ENCODE measurements around the gene ABCC6. TPM values are rescaled to one million over a fixed set of nuclear protein-coding genes. Genes with fewer than 3 reads are reported as not detected.
"Not testable (repeated sequence)": the region's sequence is repeated elsewhere in the genome, so short reads cannot be mapped to it uniquely, and the experiment has no call there.

Gene ABCC6
- total RNA-seq, 1 donor from 2014 or later = 5.9 TPM

DNA sequence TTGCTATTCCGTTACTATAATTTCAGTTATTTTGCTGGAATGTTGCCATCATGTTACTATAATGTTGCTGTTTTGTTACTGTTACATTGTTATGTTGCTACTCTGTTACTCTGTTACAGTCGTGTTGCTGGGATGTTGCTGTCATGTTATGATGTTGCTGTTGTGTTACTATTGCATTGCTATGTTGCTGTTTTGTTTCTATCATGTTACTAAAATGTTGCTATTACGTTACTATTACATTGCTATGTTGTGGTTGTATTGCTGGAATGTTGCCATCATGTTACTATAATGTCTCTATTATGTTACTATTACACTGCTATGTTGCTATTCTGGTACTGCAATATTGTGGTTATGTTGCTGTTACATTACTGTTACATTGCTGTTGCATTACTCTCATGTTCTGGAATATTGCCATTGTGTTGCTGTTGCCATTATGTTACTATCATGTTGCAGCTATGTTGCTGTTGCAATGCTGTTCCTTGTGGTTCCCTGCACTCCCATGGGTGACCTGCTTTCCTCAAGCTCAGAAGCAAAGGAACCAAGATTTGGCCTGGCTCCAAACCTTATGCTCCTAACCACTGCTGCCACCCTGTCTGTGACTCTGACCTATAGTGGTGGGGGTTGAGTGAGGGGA is 64.4 kb downstream of the ABCC6 start:
- TF ChIP-seq, protein P1, sequence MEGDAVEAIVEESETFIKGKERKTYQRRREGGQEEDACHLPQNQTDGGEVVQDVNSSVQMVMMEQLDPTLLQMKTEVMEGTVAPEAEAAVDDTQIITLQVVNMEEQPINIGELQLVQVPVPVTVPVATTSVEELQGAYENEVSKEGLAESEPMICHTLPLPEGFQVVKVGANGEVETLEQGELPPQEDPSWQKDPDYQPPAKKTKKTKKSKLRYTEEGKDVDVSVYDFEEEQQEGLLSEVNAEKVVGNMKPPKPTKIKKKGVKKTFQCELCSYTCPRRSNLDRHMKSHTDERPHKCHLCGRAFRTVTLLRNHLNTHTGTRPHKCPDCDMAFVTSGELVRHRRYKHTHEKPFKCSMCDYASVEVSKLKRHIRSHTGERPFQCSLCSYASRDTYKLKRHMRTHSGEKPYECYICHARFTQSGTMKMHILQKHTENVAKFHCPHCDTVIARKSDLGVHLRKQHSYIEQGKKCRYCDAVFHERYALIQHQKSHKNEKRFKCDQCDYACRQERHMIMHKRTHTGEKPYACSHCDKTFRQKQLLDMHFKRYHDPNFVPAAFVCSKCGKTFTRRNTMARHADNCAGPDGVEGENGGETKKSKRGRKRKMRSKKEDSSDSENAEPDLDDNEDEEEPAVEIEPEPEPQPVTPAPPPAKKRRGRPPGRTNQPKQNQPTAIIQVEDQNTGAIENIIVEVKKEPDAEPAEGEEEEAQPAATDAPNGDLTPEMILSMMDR (conservative IDR thresholded peaks at IDR 0.05) = no peak
- Mint-ChIP-seq H3K9me3 (peaks cover 8% of the 10 kb centered on the region), H3K4me1 (ENCODE audit: unreplicated experiment) (no peaks in the 10 kb centered on the region), H3K27ac (no peak overlapping the region), H3K4me3 (no peak overlapping the region), H3K36me3 (no peaks in the 10 kb centered on the region), H3K27me3 (no peaks in the 10 kb centered on the region)
- DNase-seq (ENCODE audit: extremely low spot score, unreplicated experiment) = no peak

DNA sequence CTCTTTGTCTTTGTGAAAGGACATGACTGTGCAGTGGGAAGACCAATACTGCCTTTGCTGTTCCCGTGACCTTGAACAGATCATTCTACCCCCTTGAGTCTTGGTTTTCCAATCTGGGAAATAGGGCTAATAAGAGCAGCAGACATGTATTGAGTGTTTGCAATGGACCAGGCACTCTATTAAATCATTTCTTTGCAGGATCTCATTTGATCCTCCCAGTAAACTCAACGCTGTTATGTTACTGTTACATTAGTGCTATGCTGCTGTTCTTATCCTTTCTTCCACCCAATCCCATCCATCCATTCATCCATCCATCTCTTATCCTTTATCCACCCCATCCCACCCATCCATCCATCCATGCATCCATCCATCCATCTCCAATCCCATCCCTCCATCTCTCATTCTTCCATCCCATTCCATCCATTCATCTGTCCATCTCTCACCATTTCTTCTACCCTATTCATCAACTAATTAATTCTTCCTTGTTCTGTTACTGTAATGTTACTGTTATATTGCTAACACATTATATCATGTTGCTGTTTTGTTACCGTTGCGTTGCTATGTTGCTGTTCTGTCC is 65.1 kb downstream of the ABCC6 start:
- no peak for DNase-seq (ENCODE audit: extremely low spot score, unreplicated experiment)
- TF ChIP-seq, protein P1 (conservative IDR thresholded peaks at IDR 0.05) = no peak
- H3K36me3 Mint-ChIP-seq = no peaks in the 10 kb centered on the region
- H3K27me3 Mint-ChIP-seq = no peaks in the 10 kb centered on the region
- H3K4me1 Mint-ChIP-seq (ENCODE audit: unreplicated experiment) = no peaks in the 10 kb centered on the region
- peaks cover 8% of the 10 kb centered on the region for H3K9me3 Mint-ChIP-seq
- no peak overlapping the region for H3K27ac Mint-ChIP-seq
- H3K4me3 Mint-ChIP-seq = no peak overlapping the region

DNA sequence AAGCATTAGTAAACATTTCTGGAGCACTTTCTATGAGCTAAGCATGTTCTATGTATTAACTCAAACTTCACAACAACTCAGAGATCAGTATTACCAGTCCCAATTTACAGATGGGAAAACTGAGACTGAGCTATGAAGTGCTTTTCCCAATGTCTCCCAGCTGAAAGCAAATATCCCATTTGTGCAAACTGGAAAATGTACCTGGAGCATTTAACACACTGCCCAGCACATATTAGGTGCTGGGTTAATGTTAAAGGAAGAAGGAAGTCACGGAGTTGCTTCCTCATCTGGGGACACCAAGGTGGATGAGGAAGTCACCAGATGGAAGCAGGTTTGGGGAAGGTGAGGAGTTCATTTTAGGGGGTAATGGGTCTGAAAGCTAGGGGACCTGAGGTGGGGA is 66.1 kb downstream of the ABCC6 start:
- no peaks in the 10 kb centered on the region for H3K27me3 Mint-ChIP-seq
- no peaks in the 10 kb centered on the region for H3K36me3 Mint-ChIP-seq
- TF ChIP-seq, protein P1 (conservative IDR thresholded peaks at IDR 0.05) = no peak
- no peak for DNase-seq (ENCODE audit: extremely low spot score, unreplicated experiment)
- H3K4me3 Mint-ChIP-seq = no peak overlapping the region
- no peaks in the 10 kb centered on the region for H3K4me1 Mint-ChIP-seq (ENCODE audit: unreplicated experiment)
- H3K9me3 Mint-ChIP-seq = peaks cover 8% of the 10 kb centered on the region
- H3K27ac Mint-ChIP-seq = no peak overlapping the region

DNA sequence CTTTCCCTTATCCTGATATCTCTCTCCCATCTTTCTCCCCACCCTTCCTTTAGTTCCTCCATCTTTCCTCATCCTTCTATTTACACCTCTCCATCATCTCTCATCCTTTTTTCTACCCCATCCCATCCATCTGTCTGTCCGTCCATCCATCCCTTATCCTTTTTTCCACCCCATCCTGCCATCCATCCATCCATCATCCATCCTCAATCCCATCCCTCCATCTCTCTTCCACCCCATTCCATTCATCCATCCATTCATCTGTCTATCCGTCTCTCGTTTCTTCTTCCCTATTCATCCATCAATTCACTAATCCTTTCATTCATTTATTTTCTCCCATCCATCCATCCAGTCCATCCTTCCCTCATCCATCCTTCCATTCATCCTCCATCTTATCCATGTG is 68.1 kb downstream of the ABCC6 start:
- Mint-ChIP-seq H3K36me3 (no peaks in the 10 kb centered on the region), H3K4me3 (no peak overlapping the region), H3K4me1 (ENCODE audit: unreplicated experiment) (no peaks in the 10 kb centered on the region), H3K27me3 (no peaks in the 10 kb centered on the region), H3K9me3 (peaks cover 8% of the 10 kb centered on the region), H3K27ac (no peak overlapping the region)
- no peak for DNase-seq (ENCODE audit: extremely low spot score, unreplicated experiment)
- TF ChIP-seq, protein P1 (conservative IDR thresholded peaks at IDR 0.05) = no peak

DNA sequence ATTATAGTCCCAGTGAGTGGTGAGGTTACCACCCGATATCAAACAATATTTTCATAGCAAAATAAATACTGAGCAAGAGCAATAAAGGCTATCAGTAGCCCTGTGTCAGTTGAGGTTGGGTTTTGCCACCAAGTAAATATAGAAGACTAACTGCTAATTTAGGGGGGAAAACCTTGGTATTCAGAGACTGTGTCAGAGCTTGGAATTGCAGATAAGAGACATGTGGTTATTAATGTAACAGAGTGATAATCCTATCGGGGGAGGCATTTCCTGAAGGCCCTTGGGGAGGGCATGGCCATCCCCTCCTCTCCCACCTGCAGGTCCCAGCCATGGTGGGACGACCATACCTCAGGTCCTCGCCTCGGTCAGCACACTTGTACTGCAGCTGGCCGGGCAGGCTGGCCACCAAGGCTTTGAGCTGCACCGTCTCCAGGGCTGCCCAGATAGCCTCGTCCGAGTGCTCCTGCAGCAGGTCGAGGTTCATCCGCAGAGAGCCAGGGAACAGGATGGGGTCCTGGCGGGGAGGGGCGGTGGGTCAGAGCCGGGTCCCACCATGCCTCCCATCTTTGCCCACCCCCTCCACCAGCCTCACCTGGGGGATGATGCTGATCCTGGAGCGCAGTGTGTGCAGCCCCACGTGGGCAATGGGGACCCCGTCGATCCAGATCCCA is 68.9 kb downstream of the ABCC6 start:
- Mint-ChIP-seq H3K9me3 (peaks cover 8% of the 10 kb centered on the region), H3K27me3 (no peaks in the 10 kb centered on the region), H3K36me3 (no peaks in the 10 kb centered on the region), H3K27ac (no peak overlapping the region), H3K4me1 (ENCODE audit: unreplicated experiment) (no peaks in the 10 kb centered on the region), H3K4me3 (no peak overlapping the region)
- DNase-seq (ENCODE audit: extremely low spot score, unreplicated experiment) = no peak
- TF ChIP-seq, protein P1 (conservative IDR thresholded peaks at IDR 0.05) = no peak

DNA sequence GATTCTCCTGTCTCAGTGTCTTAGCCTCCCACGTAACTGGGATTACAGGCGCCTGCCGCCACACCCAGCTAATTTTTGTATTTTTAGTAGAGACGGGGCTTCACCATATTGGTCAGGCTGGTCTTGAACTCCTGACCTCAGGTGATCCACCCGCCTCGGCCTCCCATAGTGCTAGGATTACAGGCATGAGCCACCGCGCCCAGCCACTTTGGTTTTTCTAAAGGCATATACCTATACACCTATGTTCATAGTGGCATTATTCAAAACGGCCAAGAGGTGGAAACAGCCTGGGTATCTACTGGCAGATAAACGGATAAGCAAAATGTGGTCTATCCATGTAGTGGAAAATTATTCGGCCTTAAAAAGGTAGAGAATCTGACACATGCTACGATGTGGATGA is 70.3 kb downstream of the ABCC6 start:
- H3K27me3 Mint-ChIP-seq, H3K27ac Mint-ChIP-seq, H3K4me3 Mint-ChIP-seq: not testable (repeated sequence)

More for the DNA sequence above, 70.3 kb downstream of the ABCC6 start:
- not testable (repeated sequence) for H3K4me1 Mint-ChIP-seq (ENCODE audit: unreplicated experiment); H3K9me3 Mint-ChIP-seq; H3K36me3 Mint-ChIP-seq; DNase-seq (ENCODE audit: extremely low spot score, unreplicated experiment)

Data from type B pancreatic cell (in vitro differentiated cells).